HS-5 (cell line): ENCODE measurements around the gene RTL3.

Experiments
- DNase-seq: peaks from one replicate; pipeline ENCODE4 v3.0.0-alpha.2; 2012; ENCODE audit warnings: low read depth

Gene RTL3

DNA sequence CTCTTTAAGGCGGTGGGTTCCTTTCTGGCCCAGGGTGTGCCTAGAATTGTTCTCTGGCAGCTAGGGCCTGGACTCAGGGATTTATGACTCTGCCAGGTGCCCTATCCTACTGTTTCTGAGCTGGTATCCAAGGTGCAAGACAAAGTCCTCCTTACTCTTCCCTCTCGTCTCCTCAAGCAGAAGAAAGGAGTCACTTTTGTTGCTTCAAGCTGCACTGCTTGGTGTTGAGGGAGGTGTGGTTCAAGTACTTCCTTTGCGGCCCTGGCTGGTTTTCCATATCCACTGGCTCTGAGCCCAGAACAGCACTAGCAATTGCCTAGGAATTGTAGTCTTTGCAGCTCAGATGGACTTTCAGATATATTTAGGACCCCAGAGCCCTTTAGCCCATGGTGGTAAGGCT, 39.3 kb downstream of the RTL3 start:
- DNase-seq: no peak

DNA sequence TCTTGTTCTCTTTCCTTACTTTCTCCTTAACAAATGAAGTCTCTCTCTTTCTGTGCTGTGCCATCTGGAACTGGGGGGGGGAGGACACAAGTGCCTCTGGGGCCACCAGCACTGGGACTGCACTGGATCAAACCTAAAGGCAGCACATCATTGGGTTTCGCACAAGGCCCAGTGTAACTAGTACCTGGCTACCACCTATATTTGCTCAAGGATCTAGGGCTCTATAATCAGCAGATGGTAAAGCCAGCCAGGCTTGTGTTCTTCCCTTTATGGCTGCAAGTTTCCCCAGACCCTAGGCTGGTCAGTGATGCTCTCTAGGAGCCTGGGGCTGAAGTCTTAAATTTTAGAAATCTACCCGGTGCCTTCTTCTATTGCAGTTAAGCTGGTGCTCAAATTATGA, 40.1 kb downstream of the RTL3 start:
- DNase-seq: no peak

DNA sequence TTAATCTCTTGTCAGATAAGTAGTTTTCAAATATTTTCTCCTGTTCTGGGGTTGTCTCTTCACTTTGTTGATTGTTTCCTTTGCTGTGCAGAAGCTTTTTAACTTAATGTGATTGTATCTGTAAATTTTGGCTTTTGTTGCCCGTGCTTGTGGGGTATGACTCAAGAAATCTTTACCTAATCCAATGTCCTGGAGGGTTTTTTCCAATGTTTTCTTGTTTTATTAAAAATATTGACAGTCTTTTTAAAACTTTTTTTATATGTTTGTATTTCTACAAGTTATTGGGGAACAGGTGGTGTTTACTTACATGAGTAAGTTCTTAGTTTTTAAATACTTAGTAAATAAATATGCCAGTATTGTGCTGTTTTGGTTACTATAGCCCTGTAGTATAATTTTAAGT, 44.9 kb downstream of the RTL3 start:
- DNase-seq: no peak
